ENCODE measurements around the gene RNF181. TPM values are rescaled to one million over a fixed set of nuclear protein-coding genes. Genes with fewer than 3 reads are reported as not detected.

Gene RNF181
- total and polyA plus RNA-seq, 2 of the 13 experiments (the other 11 are each of a cell fraction or from before 2014, with no cell fraction given) = 224 to 578 TPM

DNA sequence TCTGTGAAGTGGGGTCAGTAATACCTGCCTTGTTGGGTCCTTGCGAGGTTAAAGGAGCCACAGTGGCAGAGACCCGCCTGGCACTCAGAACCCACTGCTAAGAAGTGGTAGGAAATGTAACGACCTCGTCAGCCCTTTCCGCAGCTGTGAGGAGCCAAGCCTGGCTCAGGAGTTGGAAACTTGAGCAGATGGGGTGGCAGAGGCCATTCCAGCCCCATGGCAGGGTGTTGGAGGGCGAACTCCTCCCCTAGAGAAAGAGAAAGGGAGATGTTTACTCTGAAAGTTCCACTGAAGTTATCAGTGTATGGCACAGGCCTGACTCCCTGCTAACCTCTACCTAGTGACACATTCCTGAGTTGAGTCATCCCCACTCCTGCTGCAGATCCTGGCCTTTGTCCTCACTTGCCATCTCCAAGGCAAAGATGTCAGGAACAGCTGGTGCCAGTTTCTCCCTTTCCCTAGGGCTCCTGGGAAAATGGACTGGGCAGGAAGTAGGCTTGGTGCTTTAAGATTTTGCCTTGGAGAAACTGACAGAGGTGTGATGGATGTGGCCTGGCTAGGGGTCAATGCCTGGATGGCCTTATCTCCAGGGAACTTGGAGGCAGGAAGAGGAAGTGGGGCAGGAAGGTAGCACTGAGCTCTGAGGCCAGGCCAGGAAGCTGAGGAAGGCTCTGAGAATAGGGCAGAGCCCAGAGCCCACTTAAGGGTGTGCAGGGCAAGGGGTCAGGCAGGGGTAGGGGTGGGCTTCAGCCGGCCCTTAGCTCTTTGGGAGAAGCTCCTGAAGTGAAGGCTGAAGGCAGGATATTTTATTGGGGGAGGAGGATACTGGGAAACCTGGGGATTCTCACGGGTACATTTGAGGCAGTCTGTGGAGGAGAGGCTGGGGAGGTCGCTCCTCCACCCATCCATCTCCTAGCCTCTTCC is 10.4 kb upstream of the RNF181 start (continued):
- TF ChIP-seq, protein P1, sequence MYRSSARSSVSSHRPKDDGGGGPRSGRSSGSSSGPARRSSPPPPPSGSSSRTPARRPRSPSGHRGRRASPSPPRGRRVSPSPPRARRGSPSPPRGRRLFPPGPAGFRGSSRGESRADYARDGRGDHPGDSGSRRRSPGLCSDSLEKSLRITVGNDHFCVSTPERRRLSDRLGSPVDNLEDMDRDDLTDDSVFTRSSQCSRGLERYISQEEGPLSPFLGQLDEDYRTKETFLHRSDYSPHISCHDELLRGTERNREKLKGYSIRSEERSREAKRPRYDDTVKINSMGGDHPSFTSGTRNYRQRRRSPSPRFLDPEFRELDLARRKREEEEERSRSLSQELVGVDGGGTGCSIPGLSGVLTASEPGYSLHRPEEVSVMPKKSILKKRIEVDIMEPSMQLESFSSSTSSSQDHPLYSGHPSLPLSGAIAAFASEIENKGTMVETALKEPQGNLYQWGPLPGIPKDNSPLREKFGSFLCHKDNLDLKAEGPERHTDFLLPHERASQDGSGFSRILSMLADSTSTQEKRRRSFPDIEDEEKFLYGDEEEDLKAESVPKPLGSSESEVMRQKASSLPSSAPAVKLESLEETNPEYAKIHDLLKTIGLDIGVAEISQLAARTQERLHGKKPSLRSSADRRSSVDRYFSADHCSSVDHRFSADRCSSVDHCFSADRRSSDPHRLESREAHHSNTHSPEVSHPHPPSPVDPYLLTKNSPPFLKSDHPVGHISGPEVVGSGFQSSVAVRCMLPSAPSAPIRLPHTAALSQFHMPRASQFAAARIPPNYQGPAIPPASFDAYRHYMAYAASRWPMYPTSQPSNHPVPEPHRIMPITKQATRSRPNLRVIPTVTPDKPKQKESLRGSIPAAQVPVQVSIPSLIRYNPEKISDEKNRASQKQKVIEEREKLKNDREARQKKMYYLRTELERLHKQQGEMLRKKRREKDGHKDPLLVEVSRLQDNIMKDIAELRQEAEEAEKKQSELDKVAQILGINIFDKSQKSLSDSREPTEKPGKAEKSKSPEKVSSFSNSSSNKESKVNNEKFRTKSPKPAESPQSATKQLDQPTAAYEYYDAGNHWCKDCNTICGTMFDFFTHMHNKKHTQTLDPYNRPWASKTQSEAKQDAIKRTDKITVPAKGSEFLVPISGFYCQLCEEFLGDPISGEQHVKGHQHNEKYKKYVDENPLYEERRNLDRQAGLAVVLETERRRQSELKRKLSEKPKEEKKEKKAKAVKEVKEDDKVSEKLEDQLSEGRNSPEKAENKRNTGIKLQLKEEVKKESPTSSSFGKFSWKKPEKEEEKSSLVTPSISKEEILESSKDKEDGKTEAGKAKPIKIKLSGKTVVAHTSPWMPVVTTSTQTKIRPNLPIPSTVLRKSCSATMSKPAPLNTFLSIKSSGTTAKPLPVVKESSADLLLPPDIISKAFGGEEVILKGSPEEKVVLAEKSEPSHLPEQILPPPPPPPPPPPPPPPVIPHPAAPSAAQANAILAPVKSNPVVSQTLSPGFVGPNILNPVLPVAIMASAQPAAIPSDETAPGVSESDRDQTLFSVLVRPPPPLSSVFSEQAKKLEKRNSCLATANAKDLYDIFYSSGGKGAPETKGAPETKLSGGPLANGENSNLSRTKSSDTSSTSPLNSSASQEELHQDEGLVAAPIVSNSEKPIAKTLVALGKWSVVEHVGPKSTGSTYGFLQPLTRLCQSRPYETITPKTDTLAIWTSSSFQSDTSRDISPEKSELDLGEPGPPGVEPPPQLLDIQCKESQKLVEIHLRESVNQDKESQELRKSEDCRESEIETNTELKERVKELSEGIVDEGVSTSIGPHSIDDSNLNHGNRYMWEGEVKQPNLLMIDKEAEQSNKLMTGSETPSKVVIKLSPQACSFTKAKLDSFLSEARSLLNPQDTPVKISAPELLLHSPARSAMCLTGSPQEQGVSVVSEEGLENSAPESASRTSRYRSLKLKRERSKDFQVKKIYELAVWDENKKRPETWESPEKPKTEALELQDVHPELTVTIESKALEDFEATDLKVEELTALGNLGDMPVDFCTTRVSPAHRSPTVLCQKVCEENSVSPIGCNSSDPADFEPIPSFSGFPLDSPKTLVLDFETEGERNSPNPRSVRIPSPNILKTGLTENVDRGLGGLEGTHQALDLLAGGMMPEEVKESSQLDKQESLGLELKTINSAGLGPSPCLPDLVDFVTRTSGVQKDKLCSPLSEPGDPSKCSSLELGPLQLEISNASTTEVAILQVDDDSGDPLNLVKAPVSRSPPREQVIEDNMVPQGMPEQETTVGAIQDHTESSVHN (CRISPR knock-in tag; IDR thresholded peaks at IDR 0.05) = no peak
- TF ChIP-seq, protein P2, sequence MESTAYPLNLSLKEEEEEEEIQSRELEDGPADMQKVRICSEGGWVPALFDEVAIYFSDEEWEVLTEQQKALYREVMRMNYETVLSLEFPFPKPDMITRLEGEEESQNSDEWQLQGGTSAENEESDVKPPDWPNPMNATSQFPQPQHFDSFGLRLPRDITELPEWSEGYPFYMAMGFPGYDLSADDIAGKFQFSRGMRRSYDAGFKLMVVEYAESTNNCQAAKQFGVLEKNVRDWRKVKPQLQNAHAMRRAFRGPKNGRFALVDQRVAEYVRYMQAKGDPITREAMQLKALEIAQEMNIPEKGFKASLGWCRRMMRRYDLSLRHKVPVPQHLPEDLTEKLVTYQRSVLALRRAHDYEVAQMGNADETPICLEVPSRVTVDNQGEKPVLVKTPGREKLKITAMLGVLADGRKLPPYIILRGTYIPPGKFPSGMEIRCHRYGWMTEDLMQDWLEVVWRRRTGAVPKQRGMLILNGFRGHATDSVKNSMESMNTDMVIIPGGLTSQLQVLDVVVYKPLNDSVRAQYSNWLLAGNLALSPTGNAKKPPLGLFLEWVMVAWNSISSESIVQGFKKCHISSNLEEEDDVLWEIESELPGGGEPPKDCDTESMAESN (CRISPR knock-in tag; conservative IDR thresholded peaks at IDR 0.05) = peak; percentile 23
- no peak; the same call in 1 of the 2 replicates for TF ChIP-seq POGZ (CRISPR knock-in tag; IDR thresholded peaks at IDR 0.05)
- TF ChIP-seq CEBPG (CRISPR knock-in tag; IDR thresholded peaks at IDR 0.05) = peak; percentile 80
- peak; percentile 40; the same call in 1 of the 2 replicates for TF ChIP-seq ZNF274 (CRISPR knock-in tag; IDR thresholded peaks at IDR 0.05)
- peak; percentile 8; the same call in 1 of the 2 replicates for TF ChIP-seq ZNF256 (CRISPR knock-in tag; conservative IDR thresholded peaks at IDR 0.05)
- TF ChIP-seq ZNF772 (CRISPR knock-in tag; IDR thresholded peaks at IDR 0.05) = peak; percentile 47
- TF ChIP-seq ZSCAN12 (CRISPR knock-in tag; IDR thresholded peaks at IDR 0.05) = no peak
- TF ChIP-seq ZNF383 (CRISPR knock-in tag; IDR thresholded peaks at IDR 0.05; ENCODE audit: borderline replicate concordance) = peak; percentile 95; the same call in 1 of the 2 replicates
- TF ChIP-seq FOXC1 (CRISPR knock-in tag; IDR thresholded peaks at IDR 0.05; ENCODE audit: borderline replicate concordance) = peak; percentile 94
- TF ChIP-seq ZNF235 (CRISPR knock-in tag; IDR thresholded peaks at IDR 0.05; ENCODE audit: borderline replicate concordance) = no peak
- no peak for TF ChIP-seq ZBTB20 (CRISPR knock-in tag; IDR thresholded peaks at IDR 0.05; ENCODE audit: borderline replicate concordance, low read depth)
- TF ChIP-seq, protein P3, sequence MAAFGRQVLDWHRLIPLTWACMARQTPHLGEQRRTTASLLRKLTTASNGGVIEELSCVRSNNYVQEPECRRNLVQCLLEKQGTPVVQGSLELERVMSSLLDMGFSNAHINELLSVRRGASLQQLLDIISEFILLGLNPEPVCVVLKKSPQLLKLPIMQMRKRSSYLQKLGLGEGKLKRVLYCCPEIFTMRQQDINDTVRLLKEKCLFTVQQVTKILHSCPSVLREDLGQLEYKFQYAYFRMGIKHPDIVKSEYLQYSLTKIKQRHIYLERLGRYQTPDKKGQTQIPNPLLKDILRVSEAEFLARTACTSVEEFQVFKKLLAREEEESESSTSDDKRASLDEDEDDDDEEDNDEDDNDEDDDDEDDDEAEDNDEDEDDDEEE (CRISPR knock-in tag; IDR thresholded peaks at IDR 0.05) = peak; percentile 72; the same call in 1 of the 2 replicates
- no peak for TF ChIP-seq HOXA7 (CRISPR knock-in tag; IDR thresholded peaks at IDR 0.05)
- no peak; the same call in 1 of the 2 replicates for TF ChIP-seq ZNF460 (CRISPR knock-in tag; IDR thresholded peaks at IDR 0.05; ENCODE audit: borderline replicate concordance)
- no peak; the same call in 1 of the 2 replicates for TF ChIP-seq ESRRA (CRISPR knock-in tag; IDR thresholded peaks at IDR 0.05; ENCODE audit: low read depth)
- no peak for TF ChIP-seq DNMT3B (CRISPR knock-in tag; conservative IDR thresholded peaks at IDR 0.05)
